ENCODE results near the gene SRGAP3.

SRGAP3 gene

GRCh38 chr3:9223672-9224071, 25.8 kb downstream of the SRGAP3 start:
- no peak for DNase-seq

DNA sequence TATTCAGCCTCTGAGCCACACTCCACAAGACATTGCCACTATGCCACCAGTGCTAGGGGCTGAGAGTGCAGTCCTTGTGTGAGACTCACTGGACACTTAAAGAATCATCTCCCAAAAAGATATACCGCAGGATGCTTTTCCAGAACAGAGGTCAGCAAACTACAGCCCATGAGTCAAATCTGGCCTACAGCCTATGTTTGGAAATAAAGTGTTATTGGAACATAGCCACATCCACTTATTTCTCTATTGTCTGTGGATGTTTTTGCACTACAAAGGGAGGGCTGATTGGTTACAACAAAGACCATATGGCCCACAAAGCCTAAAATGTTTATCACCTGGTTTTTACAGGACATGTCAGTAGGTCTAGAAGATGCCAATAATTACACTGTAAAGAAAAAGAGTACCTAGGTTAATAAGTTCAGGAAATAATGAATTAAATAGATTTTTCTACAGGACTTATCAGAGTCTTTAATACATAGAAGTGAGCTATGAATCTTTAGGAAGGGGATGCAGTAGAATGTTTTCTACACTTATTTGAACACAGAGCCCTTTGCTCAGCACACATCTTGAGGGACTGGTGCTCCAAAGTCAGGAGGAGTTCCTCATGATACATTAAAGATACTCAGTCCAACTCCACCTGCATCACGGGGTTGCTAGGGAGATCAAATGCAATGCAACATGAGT, 26.3 kb downstream of the SRGAP3 start:
- DNase-seq, result no peak

DNA sequence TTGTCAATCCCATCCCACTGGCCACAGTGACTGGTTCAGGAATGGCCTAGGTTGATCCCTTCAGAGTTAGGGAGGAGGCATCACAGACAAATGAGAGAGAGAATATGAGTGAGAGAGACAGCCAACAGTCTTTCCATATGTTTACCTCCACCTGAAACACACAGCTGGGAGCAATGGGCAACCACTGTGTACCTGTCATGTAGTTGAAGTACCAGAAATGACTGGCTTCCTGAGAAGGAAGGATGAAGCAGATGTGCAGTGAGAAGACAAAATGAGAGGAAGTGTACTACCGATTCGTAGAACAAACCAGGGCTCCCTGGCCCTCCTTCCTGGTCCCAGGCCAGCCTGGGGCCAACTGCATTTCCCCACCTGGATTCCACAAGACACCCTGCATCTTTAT, 27.4 kb downstream of the SRGAP3 start:
- no peak for DNase-seq

GRCh38 chr3:9218514-9218846, 31.0 kb downstream of the SRGAP3 start:
- DNase-seq, result no peak

DNA sequence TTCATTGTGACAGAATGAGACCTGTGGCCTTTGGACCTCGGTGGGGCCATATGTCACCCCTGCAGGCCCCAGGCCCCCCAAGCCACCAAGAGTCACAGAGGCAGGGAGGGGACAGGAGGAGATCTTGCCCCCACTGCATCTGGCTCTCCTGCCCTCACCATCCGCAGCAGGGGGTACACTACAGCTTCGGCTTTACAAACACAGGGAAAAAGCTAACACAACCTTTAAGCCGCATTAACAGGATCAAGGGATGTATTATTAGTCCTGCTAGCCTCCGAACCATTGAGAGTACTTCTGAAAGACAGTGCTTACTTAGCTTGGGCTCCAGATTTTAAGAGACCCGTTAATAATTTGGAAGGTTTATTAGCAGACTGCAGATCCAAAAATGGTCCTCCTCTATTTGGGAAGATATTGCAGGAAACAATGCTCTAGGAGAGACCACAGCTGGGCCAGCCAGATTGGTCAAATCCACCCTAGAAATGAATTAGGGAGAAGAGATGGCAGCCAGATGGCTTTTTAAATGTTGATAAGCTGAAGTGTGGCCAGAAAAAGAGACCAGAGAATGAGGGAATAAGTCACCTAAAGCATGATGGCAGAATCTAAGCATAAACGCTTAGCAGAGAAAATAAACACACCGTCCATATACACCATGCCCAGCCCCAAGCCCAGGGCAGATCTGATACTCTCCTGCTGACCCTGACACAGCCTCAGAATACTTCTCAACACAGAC, 31.5 kb downstream of the SRGAP3 start:
- DNase-seq, result no peak

- DNase-seq, result no peak
These were observed 32.7 kb downstream of the SRGAP3 start for GRCh38 chr3:9216736-9217135.

DNA sequence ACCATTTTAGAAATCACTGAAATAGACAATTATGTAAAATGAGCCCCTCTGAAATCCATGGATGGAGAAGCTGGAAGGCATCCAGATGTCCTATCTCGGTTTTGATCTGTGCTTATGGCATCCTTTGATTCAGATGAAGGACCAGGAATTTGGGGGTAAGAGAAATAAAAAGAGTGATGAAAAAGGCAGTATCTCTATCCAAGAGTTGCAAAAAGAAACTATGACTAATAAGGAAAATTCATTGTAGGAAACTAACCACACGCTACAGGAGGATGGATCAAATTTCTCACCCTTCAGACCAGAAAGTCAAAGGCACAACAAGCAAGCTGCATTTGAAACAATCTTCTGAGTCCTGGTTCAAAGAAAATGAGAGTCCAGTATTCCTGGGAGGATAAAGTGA, 34.8 kb downstream of the SRGAP3 start:
- DNase-seq, result no peak

- DNase-seq, result no peak
These were observed 35.3 kb downstream of the SRGAP3 start for GRCh38 chr3:9214185-9214584.

GRCh38 chr3:9213019-9213634, 36.3 kb downstream of the SRGAP3 start:
- no peak for DNase-seq

- DNase-seq, result no peak
These were observed 38.1 kb downstream of the SRGAP3 start for GRCh38 chr3:9211155-9211950.

DNA sequence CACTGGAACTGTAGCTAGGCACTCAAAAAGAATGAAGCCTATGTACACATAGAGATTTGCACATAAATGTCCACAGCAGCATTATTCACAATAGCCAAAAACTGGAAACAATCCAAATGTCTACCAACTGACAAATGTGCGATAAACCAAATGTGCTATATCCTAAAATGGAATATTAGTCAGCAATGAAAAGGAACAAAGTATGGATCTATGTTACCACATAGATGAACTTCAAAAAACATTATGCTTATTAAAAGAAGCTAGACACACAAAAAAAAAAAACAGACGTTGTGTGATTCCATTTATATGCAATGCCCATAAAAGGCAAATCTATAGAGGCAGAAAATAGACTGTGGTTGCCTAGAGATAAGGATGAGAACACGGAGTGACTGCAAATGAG, 39.7 kb downstream of the SRGAP3 start:
- no peak for DNase-seq

GRCh38 chr3:9208605-9209152, 40.8 kb downstream of the SRGAP3 start:
- DNase-seq, result no peak

DNA sequence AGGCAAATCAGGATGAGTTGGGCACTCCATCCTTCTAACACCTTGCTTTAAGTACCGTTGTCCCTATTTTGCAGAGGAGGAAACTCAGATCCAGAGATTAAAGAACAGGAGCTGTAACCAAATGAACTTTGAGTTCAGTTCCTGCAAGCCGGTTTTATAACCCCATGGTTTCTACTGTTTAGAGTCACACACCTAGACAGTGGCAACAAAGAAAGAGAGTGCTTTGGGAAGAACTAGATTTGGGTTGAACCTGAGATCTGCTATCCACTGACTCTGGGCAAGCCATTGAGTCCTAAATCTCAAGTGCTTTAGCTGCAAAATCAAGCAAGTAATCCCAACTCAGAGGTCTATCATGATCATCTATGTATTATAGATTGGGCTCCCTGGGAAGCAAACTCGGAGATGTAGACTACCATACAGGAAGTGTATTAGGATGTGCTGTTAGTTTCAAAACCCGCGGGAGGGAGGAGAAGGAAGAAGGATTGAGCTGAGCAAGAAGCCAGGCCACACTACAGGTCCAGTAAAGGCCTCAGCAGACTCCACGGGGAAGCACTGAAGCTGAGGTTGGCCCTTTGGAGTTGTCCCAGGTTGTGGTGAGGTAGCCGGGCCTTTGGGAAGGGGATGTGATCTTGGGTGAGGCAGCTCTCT, 42.2 kb downstream of the SRGAP3 start:
- DNase-seq, result no peak

DNA sequence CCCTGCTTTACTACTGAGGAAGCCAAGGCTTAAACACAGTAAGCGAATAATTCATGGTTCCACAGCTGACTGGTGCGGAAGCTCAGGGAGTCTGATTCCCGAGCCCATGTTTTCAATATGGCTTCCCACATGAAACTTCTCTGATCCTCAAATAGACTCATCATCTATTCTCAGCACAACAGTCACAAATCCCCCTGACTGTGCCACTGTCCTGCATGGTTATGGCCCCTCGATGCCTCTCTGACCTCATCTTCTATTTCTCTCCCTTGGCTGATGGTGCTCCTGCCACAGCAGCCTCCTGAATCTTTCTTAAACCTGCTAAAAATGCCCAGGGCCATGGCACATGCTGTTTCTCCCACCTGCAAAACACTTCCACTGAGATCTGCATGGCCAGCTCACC, 43.2 kb downstream of the SRGAP3 start:
- no peak for DNase-seq

GRCh38 chr3:9205345-9206143, 43.9 kb downstream of the SRGAP3 start:
- DNase-seq, result no peak

DNA sequence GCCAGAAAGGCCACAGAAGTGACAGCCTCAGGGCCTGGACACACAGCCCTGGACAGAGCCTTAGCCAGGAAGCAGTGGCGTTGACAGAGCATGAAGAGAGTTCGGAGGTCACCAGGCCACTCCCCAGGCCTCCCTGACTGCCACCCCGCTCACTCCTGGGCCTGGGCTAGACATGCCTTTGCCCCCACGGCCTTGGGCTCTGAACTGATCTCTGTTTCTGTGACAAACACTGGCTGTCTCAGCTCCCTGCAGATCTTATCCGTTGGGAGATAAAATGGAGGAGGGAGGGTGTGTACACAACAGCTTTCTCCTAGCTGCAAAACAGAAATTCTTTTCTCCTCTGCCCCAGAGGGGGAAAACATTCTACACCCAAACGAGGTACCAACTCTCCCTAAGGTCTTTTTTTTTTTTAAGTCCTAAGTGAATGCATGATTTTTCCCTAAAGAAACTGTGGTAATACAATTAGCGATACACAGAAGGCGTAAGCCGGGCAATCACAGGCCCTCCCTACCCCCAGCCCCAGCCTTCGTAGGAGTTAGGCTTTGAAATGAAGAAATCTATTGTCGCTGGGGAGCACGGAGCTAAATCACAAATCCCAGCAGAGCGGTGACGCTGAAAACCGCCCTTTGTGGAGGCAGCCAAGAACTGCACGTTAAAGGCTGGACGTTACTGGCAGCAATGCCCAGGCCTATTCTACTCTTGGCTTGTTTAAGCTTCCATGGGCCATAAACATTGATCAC, 45.0 kb downstream of the SRGAP3 start:
- no peak for DNase-seq

DNA sequence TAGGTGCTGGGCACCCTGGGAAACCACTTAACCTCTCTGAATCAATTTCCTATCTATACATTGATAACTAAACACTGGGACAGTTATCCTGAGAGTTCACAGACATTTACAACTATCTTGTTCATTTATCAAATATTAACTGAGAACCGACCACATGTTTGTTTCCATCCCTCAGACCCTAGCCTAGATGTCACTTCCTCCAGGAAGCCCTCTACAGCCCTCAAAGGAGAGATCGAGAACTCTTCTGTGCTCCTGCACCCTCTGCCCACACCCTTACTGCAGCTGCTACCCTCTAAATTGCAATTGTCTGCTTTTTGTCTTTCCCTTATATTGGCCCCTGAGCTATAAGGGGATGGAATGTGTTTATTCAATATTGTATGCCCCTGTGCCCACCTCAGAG, 46.1 kb downstream of the SRGAP3 start:
- no peak for DNase-seq

GRCh38 chr3:9202546-9202945, 46.9 kb downstream of the SRGAP3 start:
- DNase-seq, result no peak

GRCh38 chr3:9201955-9202354, 47.5 kb downstream of the SRGAP3 start:
- no peak for DNase-seq

DNA sequence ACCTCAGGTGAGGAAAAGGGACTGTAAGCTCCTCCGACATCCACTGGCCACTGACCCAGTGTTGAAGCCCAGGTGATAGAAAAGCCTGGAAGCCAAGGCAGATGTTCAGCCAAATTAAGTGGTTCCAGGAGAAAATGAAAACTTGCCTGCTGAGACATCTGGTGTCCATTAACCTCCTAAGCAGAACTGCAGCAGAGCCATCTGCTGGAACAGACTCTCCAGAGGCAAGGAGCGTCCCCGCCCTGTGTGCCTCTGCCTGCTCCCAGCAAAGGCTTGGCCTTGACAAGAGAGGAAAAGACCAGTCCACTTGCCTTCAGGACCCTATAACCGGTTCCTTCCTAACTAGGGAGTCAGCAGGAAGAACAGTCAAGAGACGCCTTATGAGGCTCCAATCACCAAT, 48.2 kb downstream of the SRGAP3 start:
- no peak for DNase-seq

DNA sequence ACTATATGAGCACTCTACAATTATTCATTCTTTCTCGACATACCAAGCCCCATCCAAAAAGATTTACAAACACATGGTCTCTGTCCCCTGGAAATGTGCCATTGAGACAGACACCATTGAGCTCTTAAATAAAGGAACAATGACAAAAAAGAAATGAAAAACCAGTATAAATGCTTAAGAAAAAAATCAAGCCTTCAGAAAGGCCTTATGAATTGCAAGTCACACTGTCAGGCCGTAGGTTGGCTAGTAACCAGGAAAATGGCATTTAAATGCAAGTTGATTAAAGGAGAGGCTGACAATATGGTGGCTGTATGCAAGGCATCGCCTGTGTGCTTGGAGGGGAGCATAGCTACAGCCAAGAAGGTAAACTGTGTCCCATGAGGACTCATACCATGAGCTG, 49.7 kb downstream of the SRGAP3 start:
- DNase-seq, result no peak

All from CD4-positive, alpha-beta T cell treated with Interferon alpha-2 for 1 hour (primary cell).